HFF-Myc (cell line): ENCODE data around the gene CTNNA2.

Experiments used
- DNase-seq: peaks from one replicate; pipeline ENCODE4 v3.0.0-alpha.2; 2011; ENCODE audit warnings: low read depth; ENCODE audit errors: extremely low read depth
- H3K4me3 ChIP-seq: replicated peaks from 2 replicates; pipeline ENCODE4 v1.5.1; 2011; ENCODE audit warnings: low read depth, mild to moderate bottlenecking, control low read depth, low read length
- TF ChIP-seq, protein P1 (sequence below): IDR thresholded peaks from 2 replicates; pipeline ENCODE4 v1.5.1; 2012; ENCODE audit warnings: mild to moderate bottlenecking, low read depth, low read length, control low read depth; ENCODE audit errors: missing control alignments

CTNNA2 gene

DNA sequence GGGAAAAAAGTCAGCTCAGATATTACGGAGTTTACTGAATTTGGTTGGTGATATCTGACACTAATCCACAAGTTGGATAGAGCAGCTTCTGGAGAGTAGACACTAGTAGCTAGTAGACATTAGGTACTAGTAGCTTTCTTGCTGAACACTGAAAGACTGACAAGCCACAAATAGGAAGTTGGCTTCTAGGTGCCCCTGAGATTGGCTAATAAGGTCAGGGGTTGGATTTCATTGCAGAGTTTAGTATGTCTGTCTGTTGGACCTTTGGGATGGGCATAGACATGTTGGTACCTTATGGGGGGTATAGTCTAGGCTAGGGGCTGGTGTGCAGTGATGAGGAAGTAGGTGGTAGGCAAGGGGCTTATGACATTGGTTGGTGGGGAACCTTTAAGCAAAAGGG is 956.6 kb downstream of the CTNNA2 start:
- no peak overlapping the region for H3K4me3 ChIP-seq
- no peak for DNase-seq
- TF ChIP-seq, protein P1, sequence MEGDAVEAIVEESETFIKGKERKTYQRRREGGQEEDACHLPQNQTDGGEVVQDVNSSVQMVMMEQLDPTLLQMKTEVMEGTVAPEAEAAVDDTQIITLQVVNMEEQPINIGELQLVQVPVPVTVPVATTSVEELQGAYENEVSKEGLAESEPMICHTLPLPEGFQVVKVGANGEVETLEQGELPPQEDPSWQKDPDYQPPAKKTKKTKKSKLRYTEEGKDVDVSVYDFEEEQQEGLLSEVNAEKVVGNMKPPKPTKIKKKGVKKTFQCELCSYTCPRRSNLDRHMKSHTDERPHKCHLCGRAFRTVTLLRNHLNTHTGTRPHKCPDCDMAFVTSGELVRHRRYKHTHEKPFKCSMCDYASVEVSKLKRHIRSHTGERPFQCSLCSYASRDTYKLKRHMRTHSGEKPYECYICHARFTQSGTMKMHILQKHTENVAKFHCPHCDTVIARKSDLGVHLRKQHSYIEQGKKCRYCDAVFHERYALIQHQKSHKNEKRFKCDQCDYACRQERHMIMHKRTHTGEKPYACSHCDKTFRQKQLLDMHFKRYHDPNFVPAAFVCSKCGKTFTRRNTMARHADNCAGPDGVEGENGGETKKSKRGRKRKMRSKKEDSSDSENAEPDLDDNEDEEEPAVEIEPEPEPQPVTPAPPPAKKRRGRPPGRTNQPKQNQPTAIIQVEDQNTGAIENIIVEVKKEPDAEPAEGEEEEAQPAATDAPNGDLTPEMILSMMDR, result no peak

DNA sequence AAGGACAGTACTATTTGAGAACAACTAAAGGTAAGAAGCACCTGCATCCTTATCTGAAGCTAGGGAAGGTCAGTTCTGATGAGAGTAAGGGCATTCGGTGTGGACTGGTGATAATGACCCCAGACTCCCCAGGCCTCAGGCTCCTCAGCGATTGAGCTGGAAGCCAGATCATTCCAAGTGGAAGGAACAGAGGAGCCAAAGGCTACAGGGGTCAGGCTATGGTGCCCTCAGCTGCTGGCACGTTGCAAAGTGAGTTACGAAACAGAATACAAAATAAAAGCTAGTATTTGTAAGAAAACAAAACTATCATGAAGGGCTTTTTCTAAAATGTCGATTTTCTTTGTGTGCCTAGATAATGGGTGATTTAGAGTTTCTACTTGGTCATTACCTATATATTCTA is 960.2 kb downstream of the CTNNA2 start:
- TF ChIP-seq, protein P1, result no peak
- H3K4me3 ChIP-seq, result no peak overlapping the region
- DNase-seq, result no peak

DNA sequence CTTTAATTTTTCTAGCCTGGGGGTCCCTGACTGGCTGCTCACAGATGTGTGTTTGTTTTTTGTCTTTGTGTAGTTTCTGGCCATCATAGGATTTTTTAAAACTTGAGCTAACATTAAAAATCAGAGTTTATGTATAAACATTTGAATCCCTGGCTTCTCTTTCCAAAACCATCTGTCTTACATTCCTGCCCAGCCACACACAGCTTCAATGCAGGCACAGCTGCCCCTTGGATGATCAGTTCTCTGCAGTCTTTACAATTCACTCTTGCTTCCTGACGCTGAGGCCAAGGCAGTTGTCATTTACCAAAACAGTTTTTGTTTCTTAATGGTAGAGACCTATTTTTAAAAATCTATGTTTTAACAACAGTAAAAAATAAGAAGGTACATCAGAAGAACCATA is 960.9 kb downstream of the CTNNA2 start:
- no peak for DNase-seq
- H3K4me3 ChIP-seq, result no peak overlapping the region
- TF ChIP-seq, protein P1, result no peak

DNA sequence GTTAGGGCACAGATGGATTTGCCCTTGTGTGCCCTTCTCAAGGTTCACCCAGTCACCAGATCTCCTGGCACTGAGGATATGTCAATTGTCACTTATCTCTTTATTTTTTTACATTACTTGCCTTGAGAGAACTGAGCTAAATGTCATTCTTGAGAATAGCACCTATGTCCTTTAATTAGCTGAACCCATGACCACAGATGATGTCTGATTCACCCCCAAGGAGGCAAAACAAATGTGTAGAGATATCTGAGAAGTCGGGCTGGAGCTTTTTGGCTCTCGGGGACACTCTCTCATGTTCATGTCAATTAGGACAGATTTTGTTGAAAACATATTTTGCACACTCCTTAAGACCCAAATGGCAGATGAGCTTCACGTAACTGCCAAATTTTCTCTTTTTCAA is 963.1 kb downstream of the CTNNA2 start:
- TF ChIP-seq, protein P1, result no peak

DNA sequence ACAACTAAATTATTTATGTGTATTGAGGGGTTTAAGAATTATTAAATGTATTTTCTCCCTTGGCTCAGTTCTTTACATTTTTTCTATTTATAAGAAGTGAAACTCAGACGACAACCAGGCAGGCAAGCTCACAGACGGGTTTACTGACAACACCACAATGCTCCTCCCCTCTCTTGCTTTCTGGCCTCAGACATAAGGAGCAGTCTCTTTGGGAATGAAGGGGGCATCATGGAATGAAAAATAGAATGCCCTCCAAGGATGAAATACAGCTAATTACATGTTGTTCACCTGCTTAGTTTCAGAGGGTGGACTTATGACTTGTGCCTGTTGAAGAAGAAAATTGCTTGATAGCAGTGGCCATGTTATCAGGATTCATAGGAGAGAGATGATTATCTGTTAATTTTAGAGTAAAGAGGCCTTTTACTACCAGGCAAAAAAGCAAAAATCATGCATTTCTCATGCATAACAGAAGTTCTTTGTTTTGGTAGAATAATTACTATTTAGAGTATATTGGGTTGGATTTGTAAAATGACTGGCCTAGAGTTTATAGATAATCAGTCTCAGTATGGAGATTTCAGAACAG is 963.8 kb downstream of the CTNNA2 start:
- TF ChIP-seq, protein P1, result no peak
- no peak overlapping the region for H3K4me3 ChIP-seq
- DNase-seq, result no peak

More for the DNA sequence above, 963.1 kb downstream of the CTNNA2 start:
- no peak for DNase-seq
- no peak overlapping the region for H3K4me3 ChIP-seq

DNA sequence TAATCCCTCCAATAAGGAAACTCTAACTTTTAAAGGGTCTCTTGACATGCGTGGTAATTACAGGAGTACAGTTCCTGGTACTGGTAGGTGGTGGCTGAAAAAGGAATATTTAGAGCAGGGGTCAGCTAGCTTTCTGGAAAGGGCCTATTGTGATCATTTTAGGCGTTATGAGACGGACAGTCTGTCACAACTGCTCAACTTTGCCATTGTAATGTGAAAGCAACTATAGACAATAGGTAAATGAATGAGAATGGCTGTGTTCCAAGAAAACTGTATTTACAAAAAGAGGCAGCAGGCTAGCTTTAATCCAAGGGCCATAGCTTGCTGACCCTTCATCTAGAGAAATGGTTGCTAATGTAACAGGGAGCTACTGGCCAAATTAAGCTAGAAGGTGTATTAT is 969.4 kb downstream of the CTNNA2 start:
- DNase-seq, result no peak
- no peak overlapping the region for H3K4me3 ChIP-seq
- TF ChIP-seq, protein P1, result no peak

DNA sequence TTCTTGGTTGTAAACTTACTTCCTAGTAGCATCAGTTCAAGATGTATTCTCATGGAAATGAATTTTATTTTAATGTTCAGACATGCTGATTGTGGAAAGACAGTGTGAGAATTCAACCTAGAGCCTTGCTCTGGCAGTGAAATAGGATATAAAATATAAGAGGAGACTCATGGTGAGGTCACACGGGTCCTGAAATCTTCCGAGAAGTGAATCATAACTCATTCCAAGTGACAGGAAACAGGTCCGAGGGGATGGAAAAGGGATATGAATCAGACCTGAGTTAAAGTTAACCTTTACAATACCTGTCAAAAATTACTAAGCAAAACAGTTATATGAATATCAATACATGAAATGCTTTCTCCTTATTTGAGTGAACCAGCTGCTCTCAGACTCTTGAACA is 976.9 kb downstream of the CTNNA2 start:
- no peak overlapping the region for H3K4me3 ChIP-seq
- peak; percentile 6 for DNase-seq
- TF ChIP-seq, protein P1, result no peak
